GM20431 (cell line): ENCODE measurements around the gene NDUFS6.
"Not testable (repeated sequence)": the region's sequence is repeated elsewhere in the genome, so short reads cannot be mapped to it uniquely, and the experiment has no call there.

Experiments used
- in situ Hi-C: fragments of 300-500 bp; cut with MseI, MboI; formaldehyde crosslinking; loops from one replicate; pipeline ENCODE4 v1.15.0; 2020; ENCODE audit warnings: low sequenced_read_pairs; ENCODE audit not compliant: unreplicated experiment

Gene NDUFS6

GRCh38 chr5:1827886-1828397 lies 26.7 kb downstream of the NDUFS6 start:
- in situ Hi-C loops = no loop called here

GRCh38 chr5:1830571-1831228 lies 29.5 kb downstream of the NDUFS6 start:
- in situ Hi-C loops = no loop called here

GRCh38 chr5:1831257-1831656 lies 30.1 kb downstream of the NDUFS6 start:
- in situ Hi-C loops = no loop called here

DNA sequence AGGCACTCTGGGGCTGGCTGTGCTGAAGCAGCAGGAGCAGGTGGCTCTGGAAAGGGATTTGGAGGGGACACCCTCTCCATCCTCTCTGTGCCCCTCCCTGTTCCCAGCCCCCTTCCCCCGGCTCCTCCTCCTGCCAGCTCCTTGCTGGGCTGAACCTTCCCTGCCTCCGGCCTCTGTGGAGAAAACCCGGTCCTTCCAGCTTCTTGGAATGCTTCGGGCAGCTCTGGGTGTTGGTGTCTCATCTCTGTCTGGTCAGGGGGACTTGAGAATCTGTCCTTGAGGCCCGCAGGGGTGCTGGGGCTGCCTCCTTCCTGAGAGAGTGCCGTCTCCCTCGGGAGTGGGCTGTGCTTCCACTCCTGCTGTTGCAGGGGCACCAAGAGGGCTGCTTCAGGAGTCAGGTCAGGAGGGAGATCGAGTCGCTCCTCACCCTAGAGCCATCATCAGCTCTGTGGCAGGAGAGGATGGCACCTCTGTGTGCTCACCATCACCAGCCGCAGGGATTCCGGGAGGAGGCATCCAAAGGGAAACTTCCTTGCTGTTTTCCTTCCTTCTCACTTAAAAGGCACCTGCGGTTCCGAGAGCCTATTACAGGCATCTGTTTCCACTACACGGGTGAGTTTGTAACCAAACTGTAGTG lies 30.6 kb downstream of the NDUFS6 start:
- in situ Hi-C loops = no loop called here

GRCh38 chr5:1832511-1833250 lies 31.5 kb downstream of the NDUFS6 start:
- in situ Hi-C loops = no loop called here

DNA sequence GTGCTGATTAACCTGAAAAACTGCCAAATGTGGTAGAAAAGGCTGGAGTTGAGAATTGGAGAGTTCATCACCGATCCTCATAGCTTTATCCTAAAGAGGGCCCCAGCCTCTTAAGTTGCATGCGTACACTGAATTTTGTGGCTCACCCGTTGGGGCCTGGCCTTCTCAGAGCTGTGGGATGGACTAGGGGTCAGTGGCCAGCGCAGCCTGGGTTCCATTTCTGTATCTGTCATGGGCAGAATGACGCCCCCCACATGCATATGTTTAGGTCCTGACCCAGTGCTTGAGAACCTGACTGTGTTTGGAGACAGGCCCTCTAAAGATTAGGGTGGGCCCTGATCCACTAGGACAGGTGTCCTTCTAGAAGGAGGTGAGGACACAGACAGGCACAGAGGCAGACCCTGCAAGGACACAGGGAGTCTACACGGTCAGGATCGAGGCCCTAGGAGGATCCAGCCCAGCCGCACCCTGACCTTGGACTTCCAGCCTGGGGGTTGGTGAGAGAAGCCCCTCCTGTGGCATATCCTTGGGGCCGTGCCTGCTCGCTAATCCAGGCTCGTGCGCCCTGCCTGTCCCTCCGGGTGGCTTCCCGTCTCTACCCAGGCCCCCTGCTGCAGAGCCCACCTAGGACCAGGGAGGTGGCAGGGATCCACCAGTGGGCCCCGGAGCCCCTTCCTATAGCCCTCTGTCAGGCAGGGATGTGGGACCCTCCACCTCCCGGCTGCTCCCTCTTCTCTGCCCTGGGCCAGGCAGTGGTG lies 32.2 kb downstream of the NDUFS6 start:
- in situ Hi-C loops = no loop called here

DNA sequence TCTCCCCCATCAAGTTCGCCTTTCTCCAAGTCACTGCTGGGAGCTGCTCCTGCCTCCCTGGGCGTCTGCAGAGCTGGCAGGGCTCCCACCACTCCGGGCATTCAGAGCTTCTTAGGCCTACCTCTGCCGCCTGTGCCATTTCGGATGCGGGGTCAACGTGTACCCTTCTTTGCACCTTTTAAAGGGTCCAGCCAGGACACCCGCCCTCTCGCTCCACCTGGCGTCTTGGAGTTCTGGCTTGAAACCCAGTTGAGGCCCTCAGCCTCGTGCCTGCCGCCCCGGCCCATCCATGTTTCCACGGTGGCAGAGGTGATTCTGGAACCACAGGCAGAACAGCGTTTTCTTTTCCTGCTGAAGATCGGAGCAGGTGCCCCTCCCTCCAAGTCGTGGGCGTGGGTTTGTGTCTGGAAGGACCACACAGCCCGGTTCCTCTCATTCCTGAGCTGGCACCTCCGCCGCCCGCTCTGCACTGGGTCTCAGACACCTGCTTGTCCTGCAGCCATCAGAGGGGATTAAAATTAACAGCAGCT lies 32.9 kb downstream of the NDUFS6 start:
- in situ Hi-C loops = no loop called here

GRCh38 chr5:1834721-1835429 lies 33.7 kb downstream of the NDUFS6 start:
- in situ Hi-C loops = no loop called here

GRCh38 chr5:1835431-1835830 lies 34.2 kb downstream of the NDUFS6 start:
- in situ Hi-C loops = no loop called here

DNA sequence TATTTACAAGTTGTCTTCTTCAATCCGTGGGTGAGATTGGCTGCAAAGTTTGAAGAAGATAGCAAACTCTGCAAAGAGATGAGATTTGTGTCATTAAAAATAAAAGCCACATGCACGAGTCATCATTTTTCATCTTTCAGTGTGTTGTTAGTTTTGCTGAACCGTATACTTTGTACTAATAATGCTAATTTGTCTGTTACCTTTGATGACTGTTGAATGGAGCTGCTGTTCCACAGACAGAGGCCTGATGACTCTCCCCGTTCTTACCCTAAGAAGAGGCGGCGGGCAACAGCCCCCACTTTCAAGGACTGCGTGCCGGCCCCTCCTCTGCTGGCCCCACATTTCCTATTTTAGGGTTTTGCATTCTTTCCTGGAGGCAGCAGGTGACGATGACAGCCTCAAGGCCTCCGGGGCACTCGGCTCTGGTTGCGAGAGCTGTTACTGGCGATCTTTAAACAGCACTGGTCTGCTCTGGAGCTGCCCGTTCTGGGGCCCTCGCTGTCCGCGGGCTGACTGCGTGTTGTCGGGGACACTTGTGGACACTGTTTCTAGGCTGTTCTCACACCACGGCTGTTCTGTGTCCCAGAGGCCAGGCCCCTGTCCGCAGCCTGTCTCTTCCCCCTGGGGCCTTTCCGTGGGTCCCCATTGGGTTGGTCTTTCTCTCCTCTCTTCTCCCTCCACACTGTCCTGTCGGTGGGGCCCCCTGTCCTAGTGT lies 35.1 kb downstream of the NDUFS6 start:
- in situ Hi-C loops = no loop called here

DNA sequence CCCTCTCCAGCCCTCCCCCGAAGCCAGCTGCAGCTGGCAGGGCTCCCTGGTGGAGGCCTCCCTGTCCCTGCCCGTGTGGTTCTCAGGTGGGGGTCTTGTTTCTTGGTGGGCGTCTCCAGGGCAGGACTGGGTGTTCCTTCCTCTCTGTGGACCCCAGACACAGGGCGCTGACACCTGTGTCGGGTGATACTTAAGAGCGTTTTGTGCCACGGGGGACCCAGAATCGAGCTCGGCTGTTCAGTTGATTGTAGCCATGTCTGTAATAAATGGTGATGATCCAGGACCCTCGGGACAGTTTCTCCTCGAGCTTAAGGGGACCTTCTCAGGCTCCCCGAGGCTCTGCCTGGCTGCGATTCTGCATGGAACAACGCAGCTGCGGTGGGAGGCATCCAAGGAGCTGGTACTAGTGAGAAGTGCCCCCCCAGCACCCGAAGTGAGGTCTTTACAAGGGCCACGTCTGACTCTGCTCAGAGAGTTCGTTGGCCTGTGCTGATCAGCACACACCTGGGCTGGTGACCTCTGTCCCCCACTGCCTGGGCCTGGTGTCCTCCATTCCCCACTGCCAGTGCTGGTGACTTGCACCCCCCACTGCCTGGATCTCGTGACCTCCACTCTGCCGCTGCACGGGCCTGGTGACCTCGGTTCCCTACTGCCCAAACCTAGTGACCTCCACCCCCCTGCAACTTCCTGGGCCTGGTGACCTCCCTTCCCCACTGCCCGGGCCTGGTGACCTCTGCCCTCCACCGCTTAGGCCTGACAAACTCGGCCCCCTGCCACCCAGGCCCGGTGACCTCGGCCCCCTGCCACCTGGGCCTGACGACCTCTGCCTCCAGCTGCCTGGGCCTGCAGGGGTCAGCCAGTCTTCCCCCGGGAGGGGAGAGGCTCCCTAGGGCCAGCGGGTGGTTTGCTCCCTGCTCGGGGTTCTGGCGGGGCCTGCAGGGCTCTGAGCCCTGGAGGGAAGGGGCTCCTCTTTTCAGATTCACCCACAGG lies 36.0 kb downstream of the NDUFS6 start:
- in situ Hi-C loops = no loop called here

GRCh38 chr5:1838013-1838412 lies 36.8 kb downstream of the NDUFS6 start:
- in situ Hi-C loops = no loop called here

GRCh38 chr5:1840071-1840547 lies 38.9 kb downstream of the NDUFS6 start:
- in situ Hi-C loops = no loop called here

DNA sequence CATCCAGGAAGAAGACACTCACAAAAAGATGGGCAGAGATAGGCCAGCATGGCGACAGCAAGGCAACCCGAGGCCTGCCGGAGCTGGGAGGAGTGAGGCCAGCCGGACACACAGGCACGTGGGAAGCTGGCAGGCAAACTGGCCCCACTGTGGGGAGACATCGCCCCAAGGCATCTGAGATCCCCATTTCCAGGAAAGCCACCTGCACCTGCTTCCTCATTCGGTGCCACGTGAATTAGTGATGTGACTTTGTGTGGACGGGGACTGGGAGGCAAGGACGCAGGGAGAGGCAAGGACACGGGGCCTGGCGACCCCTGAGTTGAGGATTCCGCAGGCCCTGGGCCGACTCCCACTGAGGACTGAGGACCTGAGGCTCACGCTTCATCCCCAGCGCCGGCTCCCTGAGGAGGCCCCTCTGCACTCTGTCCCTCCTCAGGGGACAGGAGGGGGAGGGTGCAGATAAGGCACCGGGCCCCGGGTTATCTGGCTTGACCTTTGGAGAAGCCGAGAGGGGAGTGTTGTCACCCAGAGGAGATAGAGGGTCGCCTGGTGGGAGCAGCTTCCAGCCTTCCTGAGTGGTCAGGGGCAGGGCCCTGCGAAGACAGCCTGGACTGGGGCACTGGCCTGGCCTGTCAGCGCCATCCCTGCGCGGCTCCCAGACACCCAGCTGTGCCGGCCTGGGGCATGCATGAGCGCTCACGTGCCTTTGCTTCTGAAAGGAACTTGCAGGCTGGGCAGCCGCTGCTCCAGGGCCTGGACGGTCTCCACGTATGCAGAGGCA lies 39.7 kb downstream of the NDUFS6 start:
- in situ Hi-C loops = no loop called here

- in situ Hi-C loops = no loop called here
These were observed 41.0 kb downstream of the NDUFS6 start for GRCh38 chr5:1842004-1842819.

GRCh38 chr5:1843761-1844160 lies 42.6 kb downstream of the NDUFS6 start:
- in situ Hi-C loops = not testable (repeated sequence)
